ENCODE results near the gene MYL6. TPM values are rescaled to one million over a fixed set of nuclear protein-coding genes. Genes with fewer than 3 reads are reported as not detected.

Gene MYL6
- total and polyA plus RNA-seq, 10 donors, result 1,063 to 3,098 (median 1,427) TPM

- no peaks in the 10 kb centered on the region for H3K27me3 ChIP-seq (replicated peaks in 1 of 7)
- WGBS, 5 donors, result 18 to 26% (median 20%) methylated on average over 7 of the region's 7 CpGs
- intact Hi-C loops (cut with DNase I; ENCODE audit: low total_unique reads), result no loop called here
- H3K9me3 ChIP-seq, result no peaks in the 10 kb centered on the region
- peak overlapping the region; percentile 70 to 99 (median 95) for H3K27ac ChIP-seq
- peak; percentile 86 for DNase-seq
- peaks cover 22 to 65% (median 52%) of the 10 kb centered on the region in 6 donors for H3K4me1 ChIP-seq
- peaks cover 0 to 60% (median 58%) of the 10 kb centered on the region in 6 donors for H3K36me3 ChIP-seq
- no peak for TF ChIP-seq POLR2A (IDR thresholded peaks at IDR 0.05)
- peak in 2 of 3 donors; percentile 65 to 77 for TF ChIP-seq POLR2AphosphoS5 (IDR thresholded peaks at IDR 0.05)
- H3K4me3 ChIP-seq, result peak overlapping the region; percentile 66 to 88 (median 71)
Measured at GRCh38 chr12:56160193-56160763, 2.1 kb downstream of the MYL6 start.

DNA sequence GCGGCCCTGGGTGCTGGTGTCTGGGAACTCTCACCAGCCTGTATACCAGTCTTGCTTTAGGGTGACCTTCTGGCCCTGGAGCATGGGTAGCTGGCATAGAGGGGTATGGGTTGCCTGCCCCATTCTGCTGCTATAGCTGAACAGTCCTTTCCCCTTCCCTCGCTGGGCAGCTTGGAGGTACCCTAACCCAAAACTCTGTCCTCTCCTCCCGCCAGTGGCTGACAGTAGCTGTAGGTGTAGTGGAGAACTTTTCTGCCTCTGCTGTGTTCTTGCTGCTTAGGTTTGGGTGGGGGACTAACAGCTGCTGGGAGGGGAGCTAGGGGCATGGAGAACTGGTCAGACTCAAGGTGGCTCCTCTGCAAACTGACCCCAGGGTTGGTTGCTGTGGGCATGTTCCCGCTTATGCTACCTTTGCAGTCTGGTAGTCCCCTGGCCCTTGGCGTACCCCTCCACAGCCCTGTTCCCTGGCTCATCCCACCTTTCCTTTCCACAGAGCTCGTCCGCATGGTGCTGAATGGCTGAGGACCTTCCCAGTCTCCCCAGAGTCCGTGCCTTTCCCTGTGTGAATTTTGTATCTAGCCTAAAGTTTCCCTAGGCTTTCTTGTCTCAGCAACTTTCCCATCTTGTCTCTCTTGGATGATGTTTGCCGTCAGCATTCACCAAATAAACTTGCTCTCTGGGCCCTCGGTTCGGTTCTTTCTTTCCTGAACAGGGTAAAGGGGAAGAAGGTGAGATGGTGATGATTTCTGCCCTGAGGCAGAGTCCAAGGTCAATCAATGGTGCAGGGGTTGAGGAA is 2.9 kb downstream of the MYL6 start:
- no peak for DNase-seq
- intact Hi-C loops (cut with DNase I; ENCODE audit: low total_unique reads), result no loop called here
- TF ChIP-seq POLR2A (IDR thresholded peaks at IDR 0.05), result no peak
- peak; percentile 10 to 41 (median 36) for TF ChIP-seq POLR2AphosphoS5 (IDR thresholded peaks at IDR 0.05)
- TF ChIP-seq, protein P1, sequence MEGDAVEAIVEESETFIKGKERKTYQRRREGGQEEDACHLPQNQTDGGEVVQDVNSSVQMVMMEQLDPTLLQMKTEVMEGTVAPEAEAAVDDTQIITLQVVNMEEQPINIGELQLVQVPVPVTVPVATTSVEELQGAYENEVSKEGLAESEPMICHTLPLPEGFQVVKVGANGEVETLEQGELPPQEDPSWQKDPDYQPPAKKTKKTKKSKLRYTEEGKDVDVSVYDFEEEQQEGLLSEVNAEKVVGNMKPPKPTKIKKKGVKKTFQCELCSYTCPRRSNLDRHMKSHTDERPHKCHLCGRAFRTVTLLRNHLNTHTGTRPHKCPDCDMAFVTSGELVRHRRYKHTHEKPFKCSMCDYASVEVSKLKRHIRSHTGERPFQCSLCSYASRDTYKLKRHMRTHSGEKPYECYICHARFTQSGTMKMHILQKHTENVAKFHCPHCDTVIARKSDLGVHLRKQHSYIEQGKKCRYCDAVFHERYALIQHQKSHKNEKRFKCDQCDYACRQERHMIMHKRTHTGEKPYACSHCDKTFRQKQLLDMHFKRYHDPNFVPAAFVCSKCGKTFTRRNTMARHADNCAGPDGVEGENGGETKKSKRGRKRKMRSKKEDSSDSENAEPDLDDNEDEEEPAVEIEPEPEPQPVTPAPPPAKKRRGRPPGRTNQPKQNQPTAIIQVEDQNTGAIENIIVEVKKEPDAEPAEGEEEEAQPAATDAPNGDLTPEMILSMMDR (IDR thresholded peaks at IDR 0.05 in 8 of 11, conservative IDR thresholded peaks at IDR 0.05 in 3 of 11), result no peak
- Histone ChIP-seq H3K4me3 (peak overlapping the region; percentile 66 to 88 (median 71)), H3K27ac (peak overlapping the region; percentile 70 to 99 (median 95)), H3K27me3 (replicated peaks in 1 of 7) (no peaks in the 10 kb centered on the region), H3K4me1 (peaks cover 22 to 65% (median 52%) of the 10 kb centered on the region in 6 donors), H3K9me3 (no peaks in the 10 kb centered on the region), H3K36me3 (peaks cover 0 to 68% (median 65%) of the 10 kb centered on the region in 6 donors)
- WGBS, 5 donors, result 68 to 81% (median 79%) methylated on average over 11 of the region's 11 CpGs

DNA sequence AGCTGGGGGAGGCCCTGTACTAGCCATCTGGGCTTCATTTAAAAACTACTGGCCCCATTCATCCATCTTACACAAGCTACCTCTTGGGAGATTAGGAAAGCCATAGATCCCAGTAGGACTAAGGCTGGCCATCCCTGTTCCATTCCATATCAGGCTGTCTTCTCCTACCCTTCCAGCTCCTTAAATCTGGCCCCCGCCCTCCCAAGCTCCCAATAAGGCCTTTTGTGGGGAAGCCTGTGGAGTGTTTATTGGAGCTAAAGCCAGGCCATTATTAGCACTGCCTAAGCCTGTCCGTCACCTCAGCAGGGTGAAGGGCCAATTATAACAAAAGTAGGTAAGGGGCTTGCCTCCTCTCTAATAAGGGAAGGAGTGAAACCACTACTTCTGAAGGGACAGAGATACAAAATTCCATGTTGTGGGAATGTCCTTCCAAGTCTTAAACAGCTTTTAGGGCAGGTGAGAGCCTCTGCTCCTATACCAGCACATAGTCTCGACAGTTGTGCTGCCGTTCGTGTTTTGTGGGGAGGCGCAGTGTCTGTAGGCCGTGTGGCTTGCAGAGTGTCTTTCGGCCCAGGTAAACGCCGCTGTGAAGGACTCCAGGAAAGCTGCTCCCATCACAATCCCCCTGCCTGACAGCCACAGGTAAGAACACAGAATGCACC is 3.7 kb downstream of the MYL6 start:
- Histone ChIP-seq H3K27ac (peak overlapping the region in 4 of 8 donors; percentile 95 to 99 (median 98)), H3K4me1 (peaks cover 20 to 59% (median 49%) of the 10 kb centered on the region in 6 donors), H3K36me3 (peaks cover 0 to 75% (median 72%) of the 10 kb centered on the region in 6 donors), H3K9me3 (no peaks in the 10 kb centered on the region), H3K4me3 (peak overlapping the region in 2 of 8 donors; percentile 68 to 88), H3K27me3 (replicated peaks in 1 of 7) (no peaks in the 10 kb centered on the region)
- TF ChIP-seq POLR2A (IDR thresholded peaks at IDR 0.05) (no peak), POLR2AphosphoS5 (IDR thresholded peaks at IDR 0.05) (no peak)
- TF ChIP-seq, protein P1 (IDR thresholded peaks at IDR 0.05 in 8 of 11, conservative IDR thresholded peaks at IDR 0.05 in 3 of 11), result no peak
- intact Hi-C loops (cut with DNase I; ENCODE audit: low total_unique reads), result no loop called here
- WGBS, 5 donors, result 76 to 90% (median 84%) methylated on average over 10 of the region's 10 CpGs
- DNase-seq, result no peak

- TF ChIP-seq POLR2A (IDR thresholded peaks at IDR 0.05) (no peak), POLR2AphosphoS5 (IDR thresholded peaks at IDR 0.05) (peak; percentile 44 to 67 (median 57))
- TF ChIP-seq, protein P1 (IDR thresholded peaks at IDR 0.05 in 8 of 11, conservative IDR thresholded peaks at IDR 0.05 in 3 of 11), result no peak
- peaks cover 0 to 84% (median 80%) of the 10 kb centered on the region in 6 donors for H3K36me3 ChIP-seq
- DNase-seq, result no peak
- peak overlapping the region in 3 of 8 donors; percentile 36 to 99 (median 95) for H3K27ac ChIP-seq
- WGBS, 5 donors, result 63 to 82% (median 77%) methylated on average over 11 of the region's 11 CpGs
- H3K9me3 ChIP-seq, result no peaks in the 10 kb centered on the region
- peaks cover 19 to 50% (median 40%) of the 10 kb centered on the region in 6 donors for H3K4me1 ChIP-seq
- intact Hi-C loops (cut with DNase I; ENCODE audit: low total_unique reads), result no loop called here
- H3K27me3 ChIP-seq (replicated peaks in 1 of 7), result no peaks in the 10 kb centered on the region
- no peak overlapping the region for H3K4me3 ChIP-seq
Measured at GRCh38 chr12:56162468-56163290, 4.5 kb downstream of the MYL6 start.
